H54 (cell line): Measurements from ENCODE around the gene CDK3.

Source experiments
- DNase-seq: peaks from one replicate; pipeline ENCODE4 v3.0.0; 2011; ENCODE audit warnings: low spot score, mixed read lengths; ENCODE audit not compliant: insufficient read length
- FAIRE-seq: peaks from 3 replicates; lab custom pipeline; 2011; peaks lifted over from hg19 to GRCh38; lab: Jason Lieb, UNC
- POLR2A ChIP-seq: IDR thresholded peaks from 2 replicates; pipeline ENCODE4 v1.6.1; 2011; ENCODE audit warnings: low read depth, mild to moderate bottlenecking, low read length

Gene CDK3

GRCh38 chr17:76002100-76002499 is 1.4 kb downstream of the CDK3 start:
- no peak for TF ChIP-seq POLR2A
- no peak for DNase-seq
- no peak for FAIRE-seq

DNA sequence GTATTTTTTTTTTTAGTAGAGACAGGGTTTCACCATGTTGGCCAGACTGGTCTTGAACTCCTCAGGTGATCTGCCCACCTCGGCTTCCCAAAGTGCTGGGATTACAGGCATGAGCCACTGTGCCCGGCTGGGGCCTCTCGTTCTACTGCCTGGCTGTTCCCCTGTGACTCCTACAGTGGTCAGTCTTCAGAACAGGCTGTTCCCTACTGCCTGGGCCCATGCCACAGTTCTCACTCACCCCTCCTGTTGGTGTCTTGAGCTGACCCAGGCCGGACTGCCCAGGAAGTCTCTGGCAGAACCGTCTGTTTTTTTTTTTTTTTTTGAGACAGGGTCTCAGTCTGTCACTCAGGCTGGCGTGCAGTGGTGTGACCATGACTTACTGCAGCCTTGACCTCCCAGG is 3.3 kb downstream of the CDK3 start:
- DNase-seq (no peak), FAIRE-seq (no peak)
- no peak for TF ChIP-seq POLR2A

DNA sequence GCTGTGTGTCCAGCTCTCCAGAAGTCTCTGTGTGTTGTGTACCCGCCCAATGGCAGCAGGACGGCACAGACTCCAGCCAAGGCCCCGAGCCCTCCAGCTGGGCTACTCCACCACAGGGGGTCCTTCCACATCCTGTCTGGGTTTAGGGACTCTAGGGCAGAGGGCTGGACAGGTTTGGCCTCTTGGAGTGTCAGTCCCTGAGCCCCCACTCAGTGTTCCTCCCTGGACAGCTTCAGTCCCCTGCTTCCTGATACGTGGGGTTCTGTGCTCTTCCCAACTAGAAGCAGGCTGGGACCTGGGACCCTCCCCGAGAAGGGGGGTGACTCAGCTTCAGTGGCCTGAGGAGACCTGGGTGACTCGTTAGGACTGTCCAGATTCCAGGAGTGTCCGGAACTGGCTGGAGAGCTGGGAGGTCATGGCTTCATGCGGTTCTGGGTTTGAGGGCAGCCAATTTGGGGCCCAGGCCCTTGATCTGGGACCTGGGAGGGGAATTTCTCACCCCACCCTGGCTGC is 4.2 kb downstream of the CDK3 start:
- no peak for TF ChIP-seq POLR2A
- FAIRE-seq (no peak), DNase-seq (no peak)

DNA sequence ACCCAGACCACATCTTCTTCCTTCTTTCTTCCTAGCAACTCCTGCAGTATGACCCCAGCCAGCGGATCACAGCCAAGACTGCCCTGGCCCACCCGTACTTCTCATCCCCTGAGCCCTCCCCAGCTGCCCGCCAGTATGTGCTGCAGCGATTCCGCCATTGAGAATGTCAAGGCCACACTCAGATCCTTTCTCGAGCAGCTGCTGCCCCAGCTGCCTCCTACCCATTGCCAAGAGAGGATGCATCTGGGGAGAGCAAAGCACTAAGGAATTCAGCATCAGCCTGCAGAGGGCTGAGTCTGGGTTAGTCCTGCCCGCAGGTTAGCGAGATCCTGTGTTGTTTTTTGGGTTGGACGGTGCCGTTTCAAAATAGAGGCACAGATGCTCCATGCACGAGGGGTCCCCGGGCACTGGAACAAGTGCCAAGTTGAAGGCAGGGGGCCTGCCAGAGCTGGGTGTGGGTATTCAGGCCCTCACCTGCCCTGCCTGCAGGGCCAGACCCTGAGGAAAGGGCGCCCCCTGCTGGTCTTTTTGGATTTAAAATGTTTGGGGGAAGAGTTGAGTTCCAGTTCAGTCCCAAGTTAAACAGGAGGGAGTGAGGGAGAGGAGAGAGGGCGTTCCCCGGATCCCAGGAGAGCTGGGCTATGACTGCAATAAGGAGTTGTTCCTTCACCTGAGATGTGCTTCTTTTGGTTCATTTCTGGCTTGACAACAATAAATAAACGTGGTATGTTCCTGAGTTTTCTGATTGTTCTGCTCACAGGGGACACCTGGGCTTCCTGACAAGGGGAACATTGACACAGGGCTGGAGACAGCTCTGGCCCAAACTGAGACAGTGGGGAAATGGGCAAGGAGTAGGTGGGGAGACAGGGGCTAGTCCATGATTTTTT is 4.9 kb downstream of the CDK3 start:
- FAIRE-seq (no peak), DNase-seq (peak; percentile 86)
- TF ChIP-seq POLR2A: no peak

DNA sequence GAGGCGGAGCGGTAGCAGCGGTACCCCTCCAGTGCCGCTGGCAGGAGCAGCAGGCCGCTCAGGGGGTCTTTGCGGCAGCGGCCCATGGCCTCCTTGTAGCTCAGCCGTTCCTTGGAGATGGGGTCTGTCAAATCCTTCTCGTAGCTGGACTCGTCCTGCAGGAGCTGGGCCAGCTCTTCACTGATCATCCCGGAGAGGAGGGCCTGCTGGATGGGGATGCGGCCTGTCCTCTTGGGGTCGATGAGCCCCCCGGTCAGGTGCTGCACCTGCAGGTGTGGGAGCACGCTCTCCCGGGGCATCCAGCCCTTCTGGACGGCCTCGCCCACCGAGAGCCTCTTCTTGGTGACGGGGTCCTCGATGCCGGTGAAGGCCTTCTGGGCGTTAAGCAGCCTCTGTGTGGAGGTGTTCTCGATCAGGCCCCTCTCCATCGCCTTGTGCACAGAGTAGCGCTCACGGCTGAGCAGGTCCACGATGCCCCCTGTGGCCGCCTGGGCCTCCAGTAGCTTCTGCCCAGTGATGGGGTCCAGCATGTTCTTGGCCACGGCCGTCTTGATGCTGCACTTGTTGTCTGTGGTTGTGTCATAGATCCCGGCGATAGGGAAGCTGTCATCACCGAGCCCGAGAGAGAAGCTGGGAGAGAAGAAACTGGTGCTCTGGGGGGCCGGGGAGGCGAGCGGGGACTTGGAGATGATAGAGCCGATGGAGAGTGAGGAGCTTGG is 6.6 kb downstream of the CDK3 start:
- no peak for FAIRE-seq
- no peak for TF ChIP-seq POLR2A

DNA sequence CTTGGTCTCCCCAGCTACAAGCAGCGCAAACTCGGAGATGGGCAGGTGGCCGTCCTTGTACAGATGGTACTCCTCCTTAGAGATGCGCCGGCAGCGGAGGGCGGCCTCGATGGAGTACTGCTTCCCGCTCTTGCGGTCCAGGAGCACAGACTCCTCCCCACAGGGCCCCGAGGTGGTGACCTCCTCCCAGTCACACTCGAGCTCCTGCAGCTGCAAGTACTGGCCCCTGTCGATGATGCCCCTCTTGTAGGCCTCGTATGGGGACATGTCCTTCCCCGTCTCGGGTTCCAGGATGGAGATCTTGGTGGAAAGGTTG is 7.2 kb downstream of the CDK3 start:
- FAIRE-seq (no peak), DNase-seq (no peak)
- no peak for TF ChIP-seq POLR2A

More for the DNA sequence above, 6.6 kb downstream of the CDK3 start:
- DNase-seq: no peak

DNA sequence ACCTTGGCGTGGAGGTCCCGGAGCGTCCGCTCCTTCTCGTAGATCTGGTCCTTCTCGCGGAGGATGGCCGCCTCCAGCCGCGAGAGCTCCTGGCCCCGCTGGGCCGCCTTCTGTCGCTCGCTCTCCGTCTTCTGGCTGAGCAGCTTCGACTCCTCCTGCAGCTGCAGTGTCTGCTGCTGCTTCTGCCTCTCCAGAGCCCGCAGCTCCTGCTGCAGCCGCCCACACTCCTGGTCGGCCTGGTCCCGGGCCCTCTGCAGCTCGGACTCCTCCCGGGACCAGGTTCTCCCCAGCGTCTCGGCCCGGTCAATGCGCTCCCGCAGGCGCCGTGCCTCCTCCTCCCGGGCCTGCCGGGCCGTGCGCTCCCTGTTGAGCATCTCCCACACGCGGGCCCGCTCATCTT is 7.6 kb downstream of the CDK3 start:
- DNase-seq (no peak), FAIRE-seq (no peak)
- TF ChIP-seq POLR2A: no peak

GRCh38 chr17:76008630-76009425 is 8.2 kb downstream of the CDK3 start:
- FAIRE-seq (no peak), DNase-seq (no peak)
- TF ChIP-seq POLR2A: no peak

DNA sequence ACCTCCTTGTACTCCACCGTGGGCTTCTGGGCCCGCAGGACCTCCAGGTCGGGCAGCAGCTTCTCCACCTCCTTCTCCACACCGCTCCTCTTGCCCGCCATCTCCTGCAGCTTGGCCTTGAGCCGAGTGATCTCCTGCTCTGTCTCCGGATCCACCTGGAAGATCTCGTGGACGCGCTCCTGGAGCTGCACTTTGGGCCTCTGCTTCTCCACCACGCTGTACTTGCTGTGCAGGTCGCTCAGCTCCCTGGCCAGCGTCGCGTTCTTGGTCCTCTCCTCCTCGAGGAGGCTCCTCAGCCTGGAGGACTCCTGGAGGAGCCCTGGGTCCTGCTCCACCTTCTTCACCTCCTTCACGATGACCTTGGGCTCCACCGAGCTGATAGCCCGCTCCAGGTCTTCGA is 8.8 kb downstream of the CDK3 start:
- TF ChIP-seq POLR2A: no peak
- no peak for FAIRE-seq
- no peak for DNase-seq

DNA sequence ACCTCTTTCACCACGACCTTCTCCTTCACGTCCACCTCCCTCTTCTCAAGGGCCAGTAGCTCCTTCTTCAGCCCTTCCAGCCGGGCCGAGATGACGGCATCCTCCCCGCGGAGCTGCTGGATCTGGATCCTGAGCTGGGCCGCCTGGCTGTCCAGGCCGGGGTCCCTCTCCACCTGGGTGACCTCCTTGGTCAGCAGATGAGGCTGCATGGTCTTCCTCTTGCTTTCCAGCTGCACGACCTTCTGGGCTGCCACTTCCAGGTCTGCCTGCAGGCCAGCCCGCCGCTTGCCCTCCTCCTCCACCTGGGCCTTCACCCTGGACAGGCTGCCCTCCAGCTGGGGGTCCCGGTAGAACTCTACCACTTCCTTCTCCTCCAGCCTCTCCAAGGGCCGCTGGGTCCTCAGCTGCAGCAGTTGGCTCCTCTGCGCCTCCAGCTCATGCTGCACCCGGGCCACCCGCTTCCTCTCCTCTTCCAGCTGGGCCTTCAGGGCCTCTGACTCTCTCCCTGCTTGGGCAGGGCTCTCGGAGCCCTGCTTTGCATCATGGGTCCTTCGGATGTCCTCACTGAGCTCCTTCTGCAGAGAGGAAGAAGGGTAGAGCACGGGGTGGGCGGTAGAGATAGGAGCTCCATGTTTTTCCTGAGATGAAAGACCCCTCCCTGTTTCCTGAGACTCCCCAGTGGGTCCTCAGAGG is 9.5 kb downstream of the CDK3 start:
- no peak for DNase-seq
- FAIRE-seq: no peak
- TF ChIP-seq POLR2A: no peak

GRCh38 chr17:76011951-76012350 is 11.3 kb downstream of the CDK3 start:
- TF ChIP-seq POLR2A: no peak

GRCh38 chr17:76013377-76013932 is 12.8 kb downstream of the CDK3 start:
- no peak for TF ChIP-seq POLR2A
- FAIRE-seq (no peak), DNase-seq (peak; percentile 49)

More at GRCh38 chr17:76011951-76012350, 11.3 kb downstream of the CDK3 start:
- DNase-seq: peak; percentile 69
- FAIRE-seq: no peak
